ENCODE data around the gene COL8A1. TPM values are rescaled to one million over a fixed set of nuclear protein-coding genes. Genes with fewer than 3 reads are reported as not detected.

The COL8A1 gene
- total RNA-seq, 2 donors from 2014 or later = 0.42 to 1.9 TPM

GRCh38 chr3:99714575-99714974 lies 76.2 kb downstream of the COL8A1 start:
- Histone ChIP-seq H3K9ac (ENCODE audit: low read depth in 2 of 2, low read length in 2 of 2) (no peak overlapping the region), H3K4me1 (no peaks in the 10 kb centered on the region), H3K27me3 (no peaks in the 10 kb centered on the region), H3K36me3 (no peaks in the 10 kb centered on the region), H3K9me3 (no peaks in the 10 kb centered on the region), H3K27ac (no peak overlapping the region), H3K4me3 (no peak overlapping the region)
- intact Hi-C loops (cut with DNase I) = no loop called here
- no peak for DNase-seq
- no peak for TF ChIP-seq CTCF (IDR thresholded peaks at IDR 0.05)

GRCh38 chr3:99716463-99716995 lies 78.1 kb downstream of the COL8A1 start:
- intact Hi-C loops (cut with DNase I) = no loop called here
- no peak overlapping the region for H3K9ac ChIP-seq (ENCODE audit: low read depth in 2 of 2, low read length in 2 of 2)

GRCh38 chr3:99720985-99721632 lies 82.7 kb downstream of the COL8A1 start:
- no peak for TF ChIP-seq CTCF (IDR thresholded peaks at IDR 0.05)
- Histone ChIP-seq H3K9ac (ENCODE audit: low read depth in 2 of 2, low read length in 2 of 2) (no peak overlapping the region), H3K36me3 (no peaks in the 10 kb centered on the region), H3K27me3 (no peaks in the 10 kb centered on the region), H3K4me3 (no peak overlapping the region), H3K27ac (no peak overlapping the region), H3K4me1 (no peaks in the 10 kb centered on the region), H3K9me3 (no peaks in the 10 kb centered on the region)
- DNase-seq = no peak
- intact Hi-C loops (cut with DNase I) = no loop called here

More at GRCh38 chr3:99716463-99716995, 78.1 kb downstream of the COL8A1 start:
- Histone ChIP-seq H3K27me3 (no peaks in the 10 kb centered on the region), H3K4me3 (no peak overlapping the region), H3K27ac (no peak overlapping the region), H3K4me1 (no peaks in the 10 kb centered on the region), H3K36me3 (no peaks in the 10 kb centered on the region), H3K9me3 (no peaks in the 10 kb centered on the region)
- DNase-seq = no peak
- TF ChIP-seq CTCF (IDR thresholded peaks at IDR 0.05) = no peak

GRCh38 chr3:99721633-99722007 lies 83.2 kb downstream of the COL8A1 start:
- Histone ChIP-seq H3K4me3 (no peak overlapping the region), H3K4me1 (no peaks in the 10 kb centered on the region), H3K9me3 (no peaks in the 10 kb centered on the region), H3K27me3 (no peaks in the 10 kb centered on the region), H3K9ac (ENCODE audit: low read depth in 2 of 2, low read length in 2 of 2) (no peak overlapping the region), H3K36me3 (no peaks in the 10 kb centered on the region), H3K27ac (no peak overlapping the region)
- TF ChIP-seq CTCF (IDR thresholded peaks at IDR 0.05) = no peak
- intact Hi-C loops (cut with DNase I) = no loop called here
- DNase-seq = no peak

- DNase-seq = no peak
- Histone ChIP-seq H3K9ac (ENCODE audit: low read depth in 2 of 2, low read length in 2 of 2) (no peak overlapping the region), H3K27me3 (no peaks in the 10 kb centered on the region), H3K36me3 (no peaks in the 10 kb centered on the region), H3K27ac (no peak overlapping the region), H3K9me3 (no peaks in the 10 kb centered on the region), H3K4me3 (no peak overlapping the region), H3K4me1 (no peaks in the 10 kb centered on the region)
- TF ChIP-seq CTCF (IDR thresholded peaks at IDR 0.05) = no peak
- intact Hi-C loops (cut with DNase I) = no loop called here
Measured at GRCh38 chr3:99724276-99724675, 85.9 kb downstream of the COL8A1 start.
